CD14-positive monocyte (primary cell): ENCODE data around the gene RMC1. TPM values are rescaled to one million over a fixed set of nuclear protein-coding genes. Genes with fewer than 3 reads are reported as not detected.

Experiments
- DNase-seq, 3 donors: peaks; one replicate each; pipeline ENCODE4 v3.0.0-alpha.2; 2011 to 2022
- H2AFZ ChIP-seq: 2 replicates; pipeline ENCODE4 v1.6.0; 2012; ENCODE audit warnings: mild to moderate bottlenecking, low read depth, low read length, inconsistent platforms; ENCODE audit not compliant: insufficient read depth, poor library complexity, severe bottlenecking
- H3K27ac ChIP-seq, 2 donors: 1 replicate in 1 of 2; 2 replicates in 1 of 2; pipeline ENCODE4 v1.5.1; 2012 to 2013; ENCODE audit warnings: low read length in 2 of 2, control low read depth in 1 of 2, inconsistent platforms in 1 of 2, low read depth in 1 of 2, mild to moderate bottlenecking in 1 of 2
- H3K27me3 ChIP-seq, 2 donors: one replicate each; pipeline versions ENCODE4 v1.6.0 to v1.6.1; 2011 to 2013; ENCODE audit warnings: low read length in 2 of 2; ENCODE audit not compliant: control insufficient read depth in 2 of 2, insufficient read depth in 2 of 2
- H3K36me3 ChIP-seq, 2 donors: replicated peaks in 1 of 2; 1 replicate in 1 of 2; 2 replicates in 1 of 2; pipeline versions ENCODE4 v1.5.1 to v1.6.1; 2012 to 2013; ENCODE audit warnings: low read length in 2 of 2, control low read depth in 1 of 2, inconsistent platforms in 1 of 2, mild to moderate bottlenecking in 1 of 2; ENCODE audit not compliant: insufficient read depth in 2 of 2, control insufficient read depth in 1 of 2
- H3K4me1 ChIP-seq, 2 donors: 1 replicate in 1 of 2; 2 replicates in 1 of 2; pipeline versions ENCODE4 v1.5.1 to v1.6.1; 2012 to 2013; ENCODE audit warnings: low read length in 2 of 2, control low read depth in 1 of 2, inconsistent platforms in 1 of 2, mild to moderate bottlenecking in 1 of 2, moderate library complexity in 1 of 2; ENCODE audit not compliant: insufficient read depth in 2 of 2, control insufficient read depth in 1 of 2
- H3K4me2 ChIP-seq: replicated peaks from 2 replicates; pipeline ENCODE3; 2012; ENCODE audit warnings: low read length, moderate library complexity, mild to moderate bottlenecking; ENCODE audit not compliant: poor library complexity, severe bottlenecking; ENCODE audit errors: extremely low read depth
- H3K4me3 ChIP-seq, 3 experiments: fragments of 200-600 bp in 1 of 3; sonication (generic) in 1 of 3; replicated peaks in 1 of 3; 1 replicate in 2 of 3; 2 replicates in 1 of 3; pipeline ENCODE4 v1.5.1; 2011 to 2013; ENCODE audit warnings: low read length in 3 of 3, mild to moderate bottlenecking in 3 of 3, control low read depth in 2 of 3, low read depth in 2 of 3, inconsistent platforms in 1 of 3, moderate library complexity in 1 of 3
- H3K79me2 ChIP-seq: 2 replicates; pipeline ENCODE4 v1.6.0; 2012; ENCODE audit warnings: mild to moderate bottlenecking, control low read depth, inconsistent platforms, low read length, moderate library complexity; ENCODE audit not compliant: insufficient read depth
- H3K9ac ChIP-seq: 2 replicates; pipeline ENCODE4 v1.6.0; 2017; ENCODE audit warnings: low read length, mild to moderate bottlenecking; ENCODE audit not compliant: insufficient read depth, poor library complexity, severe bottlenecking
- H3K9me3 ChIP-seq, 2 donors: replicated peaks in 1 of 2; 1 replicate in 1 of 2; 2 replicates in 1 of 2; pipeline versions ENCODE4 v1.5.1 to v1.6.1; 2012 to 2013; ENCODE audit warnings: low read length in 2 of 2, control low read depth in 1 of 2; ENCODE audit not compliant: control insufficient read depth in 1 of 2, insufficient read depth in 1 of 2
- H4K20me1 ChIP-seq: 2 replicates; pipeline ENCODE4 v1.6.0; 2012; ENCODE audit warnings: mild to moderate bottlenecking, low read length, control low read depth, moderate library complexity; ENCODE audit not compliant: insufficient read depth
- H3K27ac Mint-ChIP-seq, 7 donors: one replicate each; pipeline ENCODE4 v1.8.0; 2020; ENCODE audit warnings: mild to moderate bottlenecking in 7 of 7, mixed read lengths in 7 of 7, moderate library complexity in 6 of 7, inconsistent platforms in 2 of 7
- H3K27me3 Mint-ChIP-seq, 3 donors: one replicate each; pipeline ENCODE4 v1.8.0; 2021 to 2022; ENCODE audit warnings: low read depth in 3 of 3, mild to moderate bottlenecking in 3 of 3, mixed read lengths in 3 of 3, moderate library complexity in 3 of 3, inconsistent platforms in 1 of 3
- H3K36me3 Mint-ChIP-seq, 2 donors: one replicate each; pipeline ENCODE4 v1.8.0; 2020; ENCODE audit warnings: mixed read lengths in 2 of 2, inconsistent platforms in 1 of 2, mild to moderate bottlenecking in 1 of 2
- H3K4me1 Mint-ChIP-seq: one replicate; pipeline ENCODE4 v1.8.0; 2020; ENCODE audit warnings: mild to moderate bottlenecking, mixed read lengths
- H3K4me3 Mint-ChIP-seq, 2 donors: one replicate each; pipeline ENCODE4 v1.8.0; 2020; ENCODE audit warnings: mild to moderate bottlenecking in 2 of 2, mixed read lengths in 2 of 2, moderate library complexity in 1 of 2
- H3K9me3 Mint-ChIP-seq, 7 donors: one replicate each; pipeline ENCODE4 v1.8.0; 2020 to 2022; ENCODE audit warnings: mixed read lengths in 7 of 7, mild to moderate bottlenecking in 6 of 7, moderate library complexity in 6 of 7, inconsistent platforms in 2 of 7
- WGBS: methylation state at CpG from one replicate; pipeline ENCODE4 v1.1.5; 2013; ENCODE audit warnings: missing lambda C conversion rate; ENCODE audit not compliant: insufficient coverage; 5-methylcytosine and 5-hydroxymethylcytosine counted together
- intact Hi-C, 2 donors: fragments of 100-400 bp; cut with micrococcal nuclease; formaldehyde crosslinking; loops; one replicate each; pipeline versions ENCODE4 v1.15.0 to v1.15.1; 2023
- polyA plus RNA-seq, 3 donors: library from polyadenylated mRNA; depleted of rRNA in 1 of 3; unstranded in 2 of 3; stranded (reverse) in 1 of 3; fragments of 300-500 nt in 2 of 3; fragments of >200 nt in 1 of 3; fragmentation: Illumina TruSeq in 2 of 3; gene quantifications; 1 replicate in 2 of 3; 2 replicates in 1 of 3; pipeline ENCODE4 v1.2.3, GENCODE V29; 2012 to 2021
- TF ChIP-seq, protein P1 (sequence below): fragments of 200-600 bp; IDR thresholded peaks from one replicate; pipeline ENCODE4 v1.8.0; 2022; ENCODE audit warnings: antibody characterized with exemption, mild to moderate bottlenecking

The RMC1 gene
- polyA plus RNA-seq, 3 donors, result 21.9 to 70.8 (median 30.1) TPM

DNA sequence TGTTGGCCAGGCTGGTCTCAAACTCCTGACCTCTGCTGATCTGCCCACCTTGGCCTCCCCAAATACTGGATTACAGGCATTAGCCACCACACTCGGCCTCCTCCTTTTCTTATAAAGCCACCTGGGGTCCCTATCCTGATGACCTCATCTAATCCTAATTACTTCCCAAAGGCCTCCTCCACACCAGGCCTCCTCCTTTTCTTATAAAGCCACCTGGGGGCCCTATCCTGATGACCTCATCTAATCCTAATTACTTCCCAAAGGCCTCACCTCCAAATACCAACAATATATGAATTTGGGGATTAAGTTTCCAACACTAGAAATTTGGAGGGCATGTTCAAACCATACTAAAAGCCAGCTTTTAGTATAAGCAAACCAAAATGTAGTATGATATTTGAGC lies 9.7 kb upstream of the RMC1 start:
- no peaks in the 10 kb centered on the region for H4K20me1 ChIP-seq
- 100% methylated on average over 1 of the region's 1 CpG for WGBS
- peaks cover 29% of the 10 kb centered on the region for H3K4me1 Mint-ChIP-seq
- H3K4me3 Mint-ChIP-seq, result no peak overlapping the region
- no peaks in the 10 kb centered on the region for H3K9me3 ChIP-seq
- H3K36me3 ChIP-seq, result no peaks in the 10 kb centered on the region
- peaks cover 14 to 17% of the 10 kb centered on the region in 2 donors for H3K4me1 ChIP-seq
- TF ChIP-seq, protein P1, sequence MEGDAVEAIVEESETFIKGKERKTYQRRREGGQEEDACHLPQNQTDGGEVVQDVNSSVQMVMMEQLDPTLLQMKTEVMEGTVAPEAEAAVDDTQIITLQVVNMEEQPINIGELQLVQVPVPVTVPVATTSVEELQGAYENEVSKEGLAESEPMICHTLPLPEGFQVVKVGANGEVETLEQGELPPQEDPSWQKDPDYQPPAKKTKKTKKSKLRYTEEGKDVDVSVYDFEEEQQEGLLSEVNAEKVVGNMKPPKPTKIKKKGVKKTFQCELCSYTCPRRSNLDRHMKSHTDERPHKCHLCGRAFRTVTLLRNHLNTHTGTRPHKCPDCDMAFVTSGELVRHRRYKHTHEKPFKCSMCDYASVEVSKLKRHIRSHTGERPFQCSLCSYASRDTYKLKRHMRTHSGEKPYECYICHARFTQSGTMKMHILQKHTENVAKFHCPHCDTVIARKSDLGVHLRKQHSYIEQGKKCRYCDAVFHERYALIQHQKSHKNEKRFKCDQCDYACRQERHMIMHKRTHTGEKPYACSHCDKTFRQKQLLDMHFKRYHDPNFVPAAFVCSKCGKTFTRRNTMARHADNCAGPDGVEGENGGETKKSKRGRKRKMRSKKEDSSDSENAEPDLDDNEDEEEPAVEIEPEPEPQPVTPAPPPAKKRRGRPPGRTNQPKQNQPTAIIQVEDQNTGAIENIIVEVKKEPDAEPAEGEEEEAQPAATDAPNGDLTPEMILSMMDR, result no peak
- no peak for DNase-seq
- H3K79me2 ChIP-seq, result no peaks in the 10 kb centered on the region
- H3K27ac ChIP-seq, result no peak overlapping the region
- H3K27me3 Mint-ChIP-seq, result peaks cover 0 to 3% (median 0%) of the 10 kb centered on the region in 3 donors
- intact Hi-C loops, result no loop called here
- H3K9ac ChIP-seq, result no peak overlapping the region
- no peaks in the 10 kb centered on the region for H3K36me3 Mint-ChIP-seq
- no peak overlapping the region for H3K27ac Mint-ChIP-seq
- peaks cover 0 to 9% (median 5%) of the 10 kb centered on the region in 7 donors for H3K9me3 Mint-ChIP-seq
- no peak overlapping the region for H2AFZ ChIP-seq
- no peak overlapping the region for H3K4me2 ChIP-seq
- no peaks in the 10 kb centered on the region for H3K27me3 ChIP-seq
- no peak overlapping the region for H3K4me3 ChIP-seq

DNA sequence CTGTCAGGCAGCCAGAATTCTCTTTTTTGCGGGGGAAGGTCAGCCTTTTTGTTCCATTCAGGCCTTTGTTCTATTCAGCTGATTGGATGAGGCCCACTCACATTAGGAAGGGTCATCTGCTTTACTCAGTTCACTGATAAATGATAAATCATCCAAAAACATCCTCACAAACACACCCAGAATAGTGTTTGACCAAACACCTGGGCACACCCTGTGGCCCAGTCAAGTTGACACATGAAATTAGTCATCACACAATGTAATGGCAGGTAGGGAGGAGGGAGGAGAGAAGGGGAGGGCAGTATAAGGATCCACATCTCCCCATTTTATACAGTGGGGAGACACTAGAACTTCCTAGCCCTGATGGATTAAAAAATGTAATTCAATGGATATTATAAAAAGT lies 8.3 kb upstream of the RMC1 start:
- no peaks in the 10 kb centered on the region for H3K36me3 ChIP-seq
- TF ChIP-seq, protein P1, result no peak
- H3K27ac Mint-ChIP-seq, result no peak overlapping the region
- H3K9ac ChIP-seq, result no peak overlapping the region
- peaks cover 26 to 30% of the 10 kb centered on the region in 2 donors for H3K4me1 ChIP-seq
- peaks cover 0 to 8% (median 5%) of the 10 kb centered on the region in 7 donors for H3K9me3 Mint-ChIP-seq
- intact Hi-C loops, result no loop called here
- no peaks in the 10 kb centered on the region for H3K9me3 ChIP-seq
- DNase-seq, result no peak
- H4K20me1 ChIP-seq, result no peaks in the 10 kb centered on the region
- 100% methylated on average over 1 of the region's 1 CpG for WGBS
- no peak overlapping the region for H2AFZ ChIP-seq
- H3K4me1 Mint-ChIP-seq, result peaks cover 40% of the 10 kb centered on the region
- no peaks in the 10 kb centered on the region for H3K27me3 ChIP-seq
- H3K4me3 ChIP-seq, result no peak overlapping the region
- H3K79me2 ChIP-seq, result no peaks in the 10 kb centered on the region
- H3K4me2 ChIP-seq, result no peak overlapping the region
- H3K27me3 Mint-ChIP-seq, result peaks cover 0 to 3% (median 0%) of the 10 kb centered on the region in 3 donors
- no peak overlapping the region for H3K4me3 Mint-ChIP-seq
- H3K36me3 Mint-ChIP-seq, result no peaks in the 10 kb centered on the region
- H3K27ac ChIP-seq, result no peak overlapping the region
